GM23248 (cell line): ENCODE data around the gene PDE3B. TPM values are rescaled to one million over a fixed set of nuclear protein-coding genes. Genes with fewer than 3 reads are reported as not detected.

Source experiments
- DNase-seq: peaks from one replicate; pipeline ENCODE4 v3.0.0-alpha.2; 2015
- H2AFZ ChIP-seq: fragments of 200-600 bp; sonication (generic); 2 replicates; pipeline ENCODE4 v1.6.1; 2016; ENCODE audit warnings: antibody characterized with exemption
- H3F3A ChIP-seq: fragments of 200-600 bp; sonication (generic); 2 replicates; pipeline ENCODE4 v1.6.1; 2016; ENCODE audit warnings: mild to moderate bottlenecking, antibody characterized with exemption, mixed run types; ENCODE audit not compliant: insufficient read depth
- H3K27ac ChIP-seq: fragments of 200-600 bp; sonication (generic); 2 replicates; pipeline ENCODE4 v1.5.1; 2016; ENCODE audit warnings: mild to moderate bottlenecking
- H3K27me3 ChIP-seq: fragments of 200-600 bp; sonication (generic); replicated peaks from 2 replicates; pipeline ENCODE4 v1.6.1; 2016; ENCODE audit warnings: mild to moderate bottlenecking; ENCODE audit not compliant: insufficient read depth
- H3K36me3 ChIP-seq: fragments of 200-600 bp; sonication (generic); 2 replicates; pipeline ENCODE4 v1.6.1; 2016; ENCODE audit warnings: low read depth, mild to moderate bottlenecking
- H3K4me1 ChIP-seq: fragments of 200-600 bp; sonication (generic); 2 replicates; pipeline ENCODE4 v1.6.1; 2016; ENCODE audit warnings: mild to moderate bottlenecking; ENCODE audit not compliant: insufficient read depth
- H3K4me2 ChIP-seq: fragments of 200-600 bp; sonication (generic); one replicate; pipeline ENCODE4 v1.6.1; 2016; ENCODE audit warnings: mild to moderate bottlenecking; ENCODE audit not compliant: unreplicated experiment
- H3K4me3 ChIP-seq: fragments of 200-600 bp; sonication (generic); 2 replicates; pipeline ENCODE4 v1.5.1; 2016; ENCODE audit warnings: mild to moderate bottlenecking
- H3K79me2 ChIP-seq: fragments of 200-600 bp; sonication (generic); 2 replicates; pipeline ENCODE4 v1.6.1; 2016; ENCODE audit warnings: mild to moderate bottlenecking; ENCODE audit not compliant: insufficient read depth
- H3K9ac ChIP-seq: fragments of 200-600 bp; sonication (generic); 2 replicates; pipeline ENCODE4 v1.6.1; 2016; ENCODE audit warnings: mild to moderate bottlenecking
- H3K9me2 ChIP-seq: fragments of 200-600 bp; sonication (generic); 2 replicates; pipeline ENCODE4 v1.6.1; 2016; ENCODE audit warnings: mixed run types, mild to moderate bottlenecking, moderate library complexity; ENCODE audit not compliant: insufficient read depth
- H3K9me3 ChIP-seq: fragments of 200-600 bp; sonication (generic); one replicate; pipeline ENCODE4 v1.6.1; 2017; ENCODE audit warnings: low read depth
- H4K20me1 ChIP-seq: fragments of 200-600 bp; sonication (generic); 2 replicates; pipeline ENCODE4 v1.6.0; 2016; ENCODE audit not compliant: insufficient read depth
- EZH2 ChIP-seq: fragments of 200-600 bp; sonication (generic); IDR thresholded peaks from 2 replicates; pipeline ENCODE4 v1.6.1; 2018; ENCODE audit warnings: antibody characterized with exemption, mild to moderate bottlenecking; ENCODE audit not compliant: insufficient read depth, poor library complexity, severe bottlenecking
- EZH2phosphoT487 ChIP-seq: fragments of 200-600 bp; sonication (generic); IDR thresholded peaks from 2 replicates; pipeline ENCODE4 v1.6.1; 2018; ENCODE audit warnings: antibody characterized with exemption, moderate library complexity, mild to moderate bottlenecking, low read depth; ENCODE audit not compliant: insufficient read depth
- WGBS, 2 experiments: methylation state at CpG; one replicate each; pipeline ENCODE4 v1.1.6; 2015 to 2017; ENCODE audit warnings: low lambda C conversion rate in 2 of 2, low coverage in 1 of 2; ENCODE audit errors: missing lambda C conversion rate in 2 of 2; 5-methylcytosine and 5-hydroxymethylcytosine counted together
- in situ Hi-C: fragments of 300-500 bp; cut with MboI; formaldehyde crosslinking; loops from 2 replicates; pipeline ENCODE4 v1.15.0; 2020
- polyA plus RNA-seq: library from polyadenylated mRNA; unstranded; fragments of >200 nt; fragmentation: Nextera tagmentation; extraction: Ambion mirVana; gene quantifications from 2 replicates; pipeline ENCODE4 v1.2.1, GENCODE V29; 2016
- total RNA-seq: library from RNA; depleted of rRNA; stranded (reverse); fragments of >200 nt; shearing (Covaris generic); gene quantifications from 2 replicates; pipeline ENCODE4 v1.2.3, GENCODE V29; 2014

PDE3B gene
- total and polyA plus RNA-seq, 2 experiments from 2014 or later, result not detected

- Histone ChIP-seq H3K27me3 (0 out of 2 replicates have a peak, but pooled peaks cover 7% of the 10 kb centered on the region), H3K9me3 (no peaks in the 10 kb centered on the region), H3K79me2 (no peaks in the 10 kb centered on the region), H3K9me2 (no peaks in the 10 kb centered on the region), H2AFZ (no peak overlapping the region), H3K4me3 (no peak overlapping the region), H3K4me2 (no peak overlapping the region), H3K27ac (no peak overlapping the region), H3F3A (no peaks in the 10 kb centered on the region), H4K20me1 (no peaks in the 10 kb centered on the region), H3K9ac (no peak overlapping the region), H3K4me1 (no peaks in the 10 kb centered on the region), H3K36me3 (no peaks in the 10 kb centered on the region)
- DNase-seq, result no peak
- WGBS, 2 experiments, result 74 to 77% methylated on average over 4 of the region's 4 CpGs
- no peak for TF ChIP-seq EZH2phosphoT487
- no peak for TF ChIP-seq EZH2
- in situ Hi-C loops, result no loop called here
These were observed 209.1 kb downstream of the PDE3B start for GRCh38 chr11:14852571-14853177.

DNA sequence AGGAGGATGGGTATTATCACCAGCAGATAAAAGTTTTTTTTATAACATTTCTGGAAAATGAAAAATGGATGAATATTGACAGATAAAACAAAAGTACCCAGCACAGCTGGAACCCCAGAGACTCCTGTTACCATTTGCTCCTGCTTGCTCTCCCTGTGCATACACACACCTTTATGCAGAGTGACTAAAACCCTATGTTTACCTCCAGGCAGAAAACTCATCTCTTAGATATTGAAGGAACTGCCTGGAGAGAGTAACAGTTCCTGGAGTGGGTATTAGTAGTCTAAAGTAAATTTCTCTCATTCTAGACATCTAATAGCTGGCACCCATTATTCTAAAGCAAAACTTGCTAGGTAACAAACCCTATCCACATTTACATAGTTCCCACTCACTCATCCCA is 210.5 kb downstream of the PDE3B start:
- H3K27me3 ChIP-seq, result 0 out of 2 replicates have a peak, but pooled peaks cover 7% of the 10 kb centered on the region
- no peak for TF ChIP-seq EZH2
- no peak for TF ChIP-seq EZH2phosphoT487

GRCh38 chr11:14855890-14856289 is 212.3 kb downstream of the PDE3B start:
- no peaks in the 10 kb centered on the region for H3F3A ChIP-seq
- H3K9me3 ChIP-seq, result no peaks in the 10 kb centered on the region
- WGBS, 2 experiments, result 63 to 74% methylated on average over 1 of the region's 1 CpG
- H3K4me3 ChIP-seq, result no peak overlapping the region
- DNase-seq, result no peak
- H4K20me1 ChIP-seq, result no peaks in the 10 kb centered on the region
- no peak overlapping the region for H3K9ac ChIP-seq
- H3K4me1 ChIP-seq, result no peaks in the 10 kb centered on the region
- TF ChIP-seq EZH2phosphoT487 (no peak), EZH2 (no peak)
- H3K4me2 ChIP-seq, result no peak overlapping the region
- H3K27me3 ChIP-seq, result 0 out of 2 replicates have a peak, but pooled peaks cover 7% of the 10 kb centered on the region
- no peaks in the 10 kb centered on the region for H3K79me2 ChIP-seq
- no peak overlapping the region for H3K27ac ChIP-seq
- in situ Hi-C loops, result no loop called here
- no peaks in the 10 kb centered on the region for H3K36me3 ChIP-seq
- H3K9me2 ChIP-seq, result no peaks in the 10 kb centered on the region
- no peak overlapping the region for H2AFZ ChIP-seq

More for the DNA sequence above, 210.5 kb downstream of the PDE3B start:
- no peak for DNase-seq
- no peaks in the 10 kb centered on the region for H4K20me1 ChIP-seq
- in situ Hi-C loops, result no loop called here
- no peak overlapping the region for H3K27ac ChIP-seq
- no peak overlapping the region for H3K4me2 ChIP-seq
- H2AFZ ChIP-seq, result no peak overlapping the region
- H3K36me3 ChIP-seq, result no peaks in the 10 kb centered on the region
- no peaks in the 10 kb centered on the region for H3K9me2 ChIP-seq
- no peaks in the 10 kb centered on the region for H3F3A ChIP-seq
- H3K4me1 ChIP-seq, result no peaks in the 10 kb centered on the region
- H3K4me3 ChIP-seq, result no peak overlapping the region
- H3K9me3 ChIP-seq, result no peaks in the 10 kb centered on the region
- no peaks in the 10 kb centered on the region for H3K79me2 ChIP-seq
- H3K9ac ChIP-seq, result no peak overlapping the region

GRCh38 chr11:14857621-14858020 is 214.0 kb downstream of the PDE3B start:
- H4K20me1 ChIP-seq, result no peaks in the 10 kb centered on the region
- no peak overlapping the region for H3K4me3 ChIP-seq
- TF ChIP-seq EZH2phosphoT487 (no peak), EZH2 (no peak)
- no peaks in the 10 kb centered on the region for H3K36me3 ChIP-seq
- no peak overlapping the region for H3K27ac ChIP-seq
- H2AFZ ChIP-seq, result no peak overlapping the region
- DNase-seq, result no peak
- in situ Hi-C loops, result no loop called here
- H3K9me2 ChIP-seq, result no peaks in the 10 kb centered on the region
- no peak overlapping the region for H3K4me2 ChIP-seq
- no peak overlapping the region for H3K9ac ChIP-seq
- H3F3A ChIP-seq, result no peaks in the 10 kb centered on the region
- 31 to 50% methylated on average over 3 of the region's 3 CpGs for WGBS, 2 experiments
- H3K79me2 ChIP-seq, result no peaks in the 10 kb centered on the region
- H3K9me3 ChIP-seq, result no peaks in the 10 kb centered on the region
- H3K27me3 ChIP-seq, result 0 out of 2 replicates have a peak, but pooled peaks cover 7% of the 10 kb centered on the region
- H3K4me1 ChIP-seq, result no peaks in the 10 kb centered on the region

GRCh38 chr11:14858404-14858803 is 214.8 kb downstream of the PDE3B start:
- no peak overlapping the region for H3K4me2 ChIP-seq
- WGBS, 2 experiments, result 64 to 79% methylated on average over 1 of the region's 1 CpG
- in situ Hi-C loops, result no loop called here

More at GRCh38 chr11:14858404-14858803, 214.8 kb downstream of the PDE3B start:
- H3K36me3 ChIP-seq, result no peaks in the 10 kb centered on the region
- no peak for TF ChIP-seq EZH2phosphoT487
- no peak for DNase-seq
- no peak overlapping the region for H3K9ac ChIP-seq
- H3K4me1 ChIP-seq, result no peaks in the 10 kb centered on the region
- no peak overlapping the region for H2AFZ ChIP-seq
- H3K4me3 ChIP-seq, result no peak overlapping the region
- H3K27me3 ChIP-seq, result 0 out of 2 replicates have a peak, but pooled peaks cover 7% of the 10 kb centered on the region
- H3F3A ChIP-seq, result no peaks in the 10 kb centered on the region
- no peaks in the 10 kb centered on the region for H3K9me2 ChIP-seq
- no peak overlapping the region for H3K27ac ChIP-seq
- H3K79me2 ChIP-seq, result no peaks in the 10 kb centered on the region
- no peaks in the 10 kb centered on the region for H4K20me1 ChIP-seq
- no peaks in the 10 kb centered on the region for H3K9me3 ChIP-seq
